Effector memory CD8-positive, alpha-beta T cell (primary cell): Measurements from ENCODE around the gene BPIFA3.

Source experiments
- ATAC-seq: fragments of 150-1000 bp; cut with Tn5 transposase; replicated peaks from 2 replicates; pipeline ENCODE4 v1.10.0; 2021; ENCODE audit warnings: mild to moderate bottlenecking, moderate library complexity
- DNase-seq, 3 experiments: peaks; one replicate each; pipeline ENCODE4 v3.0.0; 2021
- H3K27ac Mint-ChIP-seq, 2 donors: one replicate each; pipeline ENCODE4 v1.8.0; 2022; ENCODE audit warnings: mild to moderate bottlenecking in 2 of 2, mixed read lengths in 2 of 2, moderate library complexity in 2 of 2
- H3K27me3 Mint-ChIP-seq, 2 donors: one replicate each; pipeline ENCODE4 v1.8.0; 2022; ENCODE audit warnings: mixed read lengths in 2 of 2
- H3K36me3 Mint-ChIP-seq: one replicate; pipeline ENCODE4 v1.8.0; 2022; ENCODE audit warnings: mild to moderate bottlenecking, moderate library complexity, mixed read lengths; ENCODE audit not compliant: insufficient read depth
- H3K4me1 Mint-ChIP-seq, 2 donors: one replicate each; pipeline ENCODE4 v1.8.0; 2022; ENCODE audit warnings: low read depth in 2 of 2, mixed read lengths in 2 of 2
- H3K4me3 Mint-ChIP-seq, 2 donors: one replicate each; pipeline ENCODE4 v1.8.0; 2022; ENCODE audit warnings: mild to moderate bottlenecking in 2 of 2, mixed read lengths in 2 of 2, moderate library complexity in 2 of 2
- H3K9me3 Mint-ChIP-seq, 2 donors: one replicate each; pipeline ENCODE4 v1.8.0; 2022; ENCODE audit warnings: mixed read lengths in 2 of 2

Gene BPIFA3

DNA sequence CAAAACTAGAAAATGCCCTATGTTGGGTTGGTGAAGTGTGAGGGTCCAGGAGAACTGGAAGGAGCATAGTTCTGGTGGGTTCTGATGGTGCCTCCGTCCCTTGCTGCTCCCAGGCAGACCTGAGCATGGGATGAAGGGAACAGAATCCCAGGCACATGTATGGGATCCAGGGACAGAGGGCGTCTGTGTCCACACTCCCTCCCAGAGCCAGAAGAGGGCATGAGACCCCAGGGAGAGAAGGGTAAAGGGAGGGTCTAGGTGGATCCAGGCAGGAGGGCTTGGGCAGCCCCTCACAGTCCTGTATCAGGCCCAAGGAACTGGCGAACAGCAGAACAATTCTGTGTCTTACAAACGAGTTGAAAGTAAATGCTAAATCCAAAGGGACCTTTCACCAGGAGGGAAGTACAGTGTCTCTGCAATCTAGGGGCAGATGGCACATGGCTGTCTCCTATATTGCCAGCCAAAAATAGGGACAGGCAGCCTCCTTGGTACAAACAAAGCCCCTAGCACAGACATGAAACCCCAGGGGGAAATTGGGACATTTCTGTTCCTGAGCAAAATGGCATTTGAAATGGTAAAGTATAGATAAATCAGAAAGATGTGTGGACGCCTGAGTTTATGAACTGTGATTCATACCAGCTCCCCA lies 16.1 kb downstream of the BPIFA3 start:
- Mint-ChIP-seq H3K36me3 (peaks cover 3% of the 10 kb centered on the region), H3K27me3 (peaks cover 42 to 69% of the 10 kb centered on the region in 2 donors), H3K4me1 (peaks cover 0 to 5% of the 10 kb centered on the region in 2 donors), H3K9me3 (no peaks in the 10 kb centered on the region), H3K27ac (no peak overlapping the region), H3K4me3 (no peak overlapping the region)
- no peak for DNase-seq
- no peak for ATAC-seq

- no peak for DNase-seq
- H3K27me3 Mint-ChIP-seq = peaks cover 37 to 77% of the 10 kb centered on the region in 2 donors
- H3K4me1 Mint-ChIP-seq = peaks cover 0 to 5% of the 10 kb centered on the region in 2 donors
- H3K36me3 Mint-ChIP-seq = peaks cover 3% of the 10 kb centered on the region
- H3K4me3 Mint-ChIP-seq = no peak overlapping the region
- H3K9me3 Mint-ChIP-seq = no peaks in the 10 kb centered on the region
- H3K27ac Mint-ChIP-seq = no peak overlapping the region
- ATAC-seq = no peak
These were observed 16.9 kb downstream of the BPIFA3 start for GRCh38 chr20:33234050-33234449.

GRCh38 chr20:33235696-33236095 lies 18.5 kb downstream of the BPIFA3 start, which contains the start of gene BPIFA1:
BPIFA1 (plus strand) TSS chr20:33235996; CDS start chr20:33237712, 1,716 bp downstream.
- Mint-ChIP-seq H3K27me3 (peaks cover 44 to 82% of the 10 kb centered on the region in 2 donors), H3K4me1 (no peaks in the 10 kb centered on the region), H3K4me3 (no peak within 1 kb of the TSS), H3K36me3 (peaks cover 3% of the 10 kb centered on the region), H3K9me3 (no peaks in the 10 kb centered on the region), H3K27ac (no peak within 1 kb of the TSS)
- ATAC-seq (no peak), DNase-seq (no peak)

- H3K9me3 Mint-ChIP-seq = no peaks in the 10 kb centered on the region
- no peak overlapping the region for H3K4me3 Mint-ChIP-seq
- H3K36me3 Mint-ChIP-seq = peaks cover 3% of the 10 kb centered on the region
- no peak overlapping the region for H3K27ac Mint-ChIP-seq
- ATAC-seq = no peak
- no peak for DNase-seq
- peaks cover 39 to 75% of the 10 kb centered on the region in 2 donors for H3K27me3 Mint-ChIP-seq
- no peaks in the 10 kb centered on the region for H3K4me1 Mint-ChIP-seq
These were observed 19.2 kb downstream of the BPIFA3 start for GRCh38 chr20:33236351-33236750.

DNA sequence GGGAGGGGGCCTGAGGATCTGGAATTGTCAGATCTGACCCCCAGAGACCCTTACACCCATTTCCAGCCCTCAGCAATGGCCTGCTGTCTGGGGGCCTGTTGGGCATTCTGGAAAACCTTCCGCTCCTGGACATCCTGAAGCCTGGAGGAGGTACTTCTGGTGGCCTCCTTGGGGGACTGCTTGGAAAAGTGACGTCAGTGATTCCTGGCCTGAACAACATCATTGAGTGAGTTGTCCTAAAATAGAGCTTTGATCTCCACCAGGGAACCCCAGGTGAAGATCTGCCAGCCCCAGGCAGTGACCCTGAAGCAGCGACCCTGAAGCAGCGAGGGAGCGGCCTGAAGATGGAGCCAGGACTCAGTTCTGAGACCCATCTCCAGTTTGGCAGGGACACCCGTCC lies 20.8 kb downstream of the BPIFA3 start:
- H3K4me1 Mint-ChIP-seq = no peaks in the 10 kb centered on the region
- H3K27ac Mint-ChIP-seq = no peak overlapping the region

DNA sequence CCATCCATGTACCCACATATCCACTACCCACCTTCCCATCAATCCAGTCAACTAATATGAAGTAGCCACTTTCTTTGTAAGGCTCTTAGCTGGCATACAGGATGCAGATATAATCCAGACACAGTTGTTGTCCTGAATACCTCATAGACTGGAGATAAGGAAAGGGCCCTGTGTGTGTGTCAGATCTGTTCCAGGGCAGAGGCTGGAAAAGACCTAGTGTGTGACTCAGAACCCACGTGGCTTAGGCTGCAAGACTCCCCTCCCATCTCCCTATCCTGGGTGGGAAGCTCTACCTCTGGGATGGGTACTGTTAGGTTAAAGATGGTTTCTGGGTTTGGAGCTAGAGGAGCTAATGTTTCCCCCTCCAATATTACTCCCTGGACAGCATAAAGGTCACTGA lies 22.3 kb downstream of the BPIFA3 start:
- Mint-ChIP-seq H3K9me3 (no peaks in the 10 kb centered on the region), H3K4me3 (no peak overlapping the region), H3K27ac (no peak overlapping the region), H3K36me3 (peaks cover 3% of the 10 kb centered on the region), H3K27me3 (peaks cover 35 to 63% of the 10 kb centered on the region in 2 donors), H3K4me1 (no peaks in the 10 kb centered on the region)
- no peak for DNase-seq
- ATAC-seq = no peak

More for the DNA sequence above, 20.8 kb downstream of the BPIFA3 start:
- peaks cover 3% of the 10 kb centered on the region for H3K36me3 Mint-ChIP-seq
- no peaks in the 10 kb centered on the region for H3K9me3 Mint-ChIP-seq
- H3K4me3 Mint-ChIP-seq = no peak overlapping the region
- no peak for ATAC-seq
- peaks cover 42 to 74% of the 10 kb centered on the region in 2 donors for H3K27me3 Mint-ChIP-seq
- DNase-seq = no peak

- Mint-ChIP-seq H3K4me3 (no peak overlapping the region), H3K36me3 (peaks cover 3% of the 10 kb centered on the region), H3K4me1 (no peaks in the 10 kb centered on the region), H3K27me3 (peaks cover 35 to 59% of the 10 kb centered on the region in 2 donors), H3K27ac (no peak overlapping the region), H3K9me3 (no peaks in the 10 kb centered on the region)
- no peak for ATAC-seq
- DNase-seq = no peak
These were observed 23.0 kb downstream of the BPIFA3 start for GRCh38 chr20:33239979-33240736.

DNA sequence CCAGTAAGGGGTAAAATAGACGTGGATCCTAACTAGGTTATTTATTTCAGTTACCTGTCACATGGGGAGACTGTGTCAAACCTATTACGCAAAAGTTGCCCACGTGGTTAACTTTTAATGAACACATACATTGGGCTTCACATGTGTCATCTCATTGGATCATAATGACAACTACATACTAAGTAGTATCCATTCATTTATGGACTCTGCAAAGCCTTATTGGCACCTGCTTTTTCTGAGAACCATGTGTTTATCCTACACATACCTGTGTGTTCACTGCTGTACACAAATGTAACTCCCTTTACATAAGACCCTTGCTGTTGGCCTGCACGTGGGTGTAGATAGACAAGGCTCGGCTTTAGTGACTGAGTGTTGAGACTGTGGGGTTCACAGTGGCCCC lies 23.8 kb downstream of the BPIFA3 start:
- peaks cover 31 to 59% of the 10 kb centered on the region in 2 donors for H3K27me3 Mint-ChIP-seq
- H3K36me3 Mint-ChIP-seq = peaks cover 3% of the 10 kb centered on the region
- H3K4me1 Mint-ChIP-seq = no peaks in the 10 kb centered on the region
- DNase-seq (no peak), ATAC-seq (no peak)
- no peak overlapping the region for H3K27ac Mint-ChIP-seq
- no peaks in the 10 kb centered on the region for H3K9me3 Mint-ChIP-seq
- no peak overlapping the region for H3K4me3 Mint-ChIP-seq

GRCh38 chr20:33242319-33243100 lies 25.4 kb downstream of the BPIFA3 start:
- ATAC-seq (no peak), DNase-seq (no peak)
- H3K4me1 Mint-ChIP-seq = no peaks in the 10 kb centered on the region
- no peaks in the 10 kb centered on the region for H3K9me3 Mint-ChIP-seq
- H3K27me3 Mint-ChIP-seq = peaks cover 24 to 47% of the 10 kb centered on the region in 2 donors
- H3K4me3 Mint-ChIP-seq = no peak overlapping the region
- no peak overlapping the region for H3K27ac Mint-ChIP-seq
- peaks cover 3% of the 10 kb centered on the region for H3K36me3 Mint-ChIP-seq

GRCh38 chr20:33246077-33246476 lies 28.9 kb downstream of the BPIFA3 start:
- H3K27me3 Mint-ChIP-seq = peaks cover 13 to 18% of the 10 kb centered on the region in 2 donors
- no peak overlapping the region for H3K4me3 Mint-ChIP-seq
- H3K27ac Mint-ChIP-seq = no peak overlapping the region
- no peak for DNase-seq
- ATAC-seq = no peak
- H3K4me1 Mint-ChIP-seq = no peaks in the 10 kb centered on the region
- no peaks in the 10 kb centered on the region for H3K36me3 Mint-ChIP-seq
- H3K9me3 Mint-ChIP-seq = no peaks in the 10 kb centered on the region

DNA sequence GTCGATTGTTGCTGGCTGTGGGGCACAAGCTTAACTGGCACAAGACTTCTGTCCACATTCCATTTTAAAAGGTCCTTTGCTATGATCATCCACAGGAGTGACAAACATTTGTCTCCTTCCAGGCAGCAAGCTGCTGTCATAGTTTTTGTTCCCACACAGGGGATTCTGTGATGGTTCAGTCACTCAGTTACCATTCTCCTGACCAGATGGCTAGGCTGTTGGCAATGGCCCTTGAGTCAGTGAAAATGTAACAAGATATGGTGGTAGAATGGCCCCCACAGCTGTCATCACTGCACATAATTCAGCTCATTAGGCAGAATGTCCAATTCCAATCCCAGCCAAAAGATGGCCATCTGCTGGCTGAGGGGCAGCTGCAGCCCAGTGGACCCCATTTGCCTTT lies 32.3 kb downstream of the BPIFA3 start:
- ATAC-seq = no peak
- Mint-ChIP-seq H3K9me3 (no peaks in the 10 kb centered on the region), H3K4me3 (no peak overlapping the region)

DNA sequence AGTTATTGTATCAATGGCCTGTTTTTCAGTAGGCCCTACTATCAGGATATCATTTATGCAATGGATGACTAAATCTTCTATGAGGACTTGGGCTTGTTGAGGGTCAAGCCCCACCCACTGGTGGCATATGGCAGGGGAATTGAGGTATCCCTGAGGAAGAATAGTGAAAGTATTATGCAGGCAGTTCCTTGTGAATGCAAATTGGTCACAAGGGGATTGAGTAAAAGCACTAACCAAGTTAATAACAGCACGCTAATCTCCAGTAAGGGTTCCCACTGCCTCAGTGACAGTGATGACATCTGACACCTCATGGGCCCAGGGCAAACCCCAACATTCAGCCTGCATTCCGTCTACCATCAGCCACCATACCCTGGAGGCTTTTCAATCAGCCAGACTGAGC lies 33.5 kb downstream of the BPIFA3 start:
- Mint-ChIP-seq H3K9me3 (no peaks in the 10 kb centered on the region), H3K27ac (no peak overlapping the region), H3K36me3 (no peaks in the 10 kb centered on the region), H3K27me3 (peaks cover 17 to 23% of the 10 kb centered on the region in 2 donors), H3K4me1 (no peaks in the 10 kb centered on the region), H3K4me3 (no peak overlapping the region)
- ATAC-seq (no peak), DNase-seq (no peak)

More for the DNA sequence above, 32.3 kb downstream of the BPIFA3 start:
- peaks cover 9 to 15% of the 10 kb centered on the region in 2 donors for H3K27me3 Mint-ChIP-seq
- H3K27ac Mint-ChIP-seq = no peak overlapping the region
- no peaks in the 10 kb centered on the region for H3K36me3 Mint-ChIP-seq
- DNase-seq = no peak
- H3K4me1 Mint-ChIP-seq = no peaks in the 10 kb centered on the region

- no peaks in the 10 kb centered on the region for H3K36me3 Mint-ChIP-seq
- H3K4me1 Mint-ChIP-seq = no peaks in the 10 kb centered on the region
- DNase-seq = no peak
- H3K27ac Mint-ChIP-seq = no peak overlapping the region
- H3K9me3 Mint-ChIP-seq = no peaks in the 10 kb centered on the region
- no peak for ATAC-seq
- no peak overlapping the region for H3K4me3 Mint-ChIP-seq
- H3K27me3 Mint-ChIP-seq = peaks cover 17 to 30% of the 10 kb centered on the region in 2 donors
These were observed 34.3 kb downstream of the BPIFA3 start for GRCh38 chr20:33251496-33251895.
